Measurements from ENCODE around the gene SPEG.

DNA sequence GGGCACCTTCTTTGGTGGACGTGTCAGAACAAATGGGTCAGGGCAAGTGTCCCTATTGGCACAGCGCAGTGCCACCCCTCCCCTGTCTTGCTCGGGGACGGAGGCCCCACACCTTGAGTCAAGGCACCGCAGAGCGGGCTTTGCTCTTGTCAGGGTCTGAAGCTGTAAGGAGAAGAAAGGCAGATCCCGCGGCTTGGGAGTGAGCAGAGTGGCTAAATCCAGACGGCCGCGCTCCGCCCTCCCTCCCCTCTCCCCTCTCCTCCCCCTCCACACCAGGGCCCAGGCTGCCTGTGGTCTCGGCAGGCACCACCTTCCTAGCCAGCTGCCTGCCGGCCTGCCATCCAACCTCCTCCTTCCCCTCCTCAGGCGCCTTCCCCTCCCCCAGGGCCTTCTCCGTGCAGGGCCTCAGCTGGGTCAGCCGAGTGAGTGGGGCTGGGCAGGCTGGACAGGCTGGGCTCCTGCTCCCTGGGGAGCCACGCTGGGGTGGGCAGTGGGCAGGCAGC lies 25.8 kb downstream of the SPEG start:
- TF ChIP-seq CTCF (IDR thresholded peaks at IDR 0.05) (no peak), EZH2phosphoT487 (IDR thresholded peaks at IDR 0.05) (no peak)

All from neural progenitor cell (in vitro differentiated cells).